ENCODE measurements around the gene SEC14L3. TPM values are rescaled to one million over a fixed set of nuclear protein-coding genes. Genes with fewer than 3 reads are reported as not detected.

Gene SEC14L3
- total and polyA plus RNA-seq, 2 experiments from 2014 or later, result not detected

DNA sequence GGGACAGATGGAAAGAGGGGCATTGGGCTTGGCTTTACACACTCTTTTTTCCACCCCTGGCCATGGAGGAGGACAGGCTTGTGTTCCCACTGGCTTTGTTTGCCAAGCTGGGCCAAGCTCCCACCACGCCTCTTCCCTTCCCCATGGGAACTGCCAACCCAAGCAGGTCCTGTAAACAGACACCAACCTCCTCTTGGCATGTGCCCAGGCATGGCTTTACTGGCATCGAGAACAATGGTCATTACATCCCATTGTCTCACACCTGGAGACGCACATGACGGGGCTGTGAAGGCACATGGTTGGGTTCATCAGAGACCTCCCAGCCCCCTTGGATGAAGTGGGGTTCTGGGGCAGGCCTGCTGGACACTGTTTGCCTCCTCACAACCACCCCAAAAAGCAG, 11.7 kb downstream of the SEC14L3 start:
- H3K36me3 ChIP-seq (replicated peaks; ENCODE audit: insufficient read depth, low read depth), result no peaks in the 10 kb centered on the region
- WGBS (ENCODE audit: low lambda C conversion rate, missing lambda C conversion rate), result 95% methylated on average over 4 of the region's 4 CpGs
- no peak overlapping the region for H3K4me3 ChIP-seq
- H3K4me1 ChIP-seq (ENCODE audit: insufficient read depth), result no peaks in the 10 kb centered on the region
- no peak overlapping the region for H3K27ac ChIP-seq
- no peaks in the 10 kb centered on the region for H3K27me3 ChIP-seq
- no peak overlapping the region for H2AFZ ChIP-seq
- no peak for DNase-seq (ENCODE audit: low spot score)
- H3K9me3 ChIP-seq (ENCODE audit: low read depth), result no peaks in the 10 kb centered on the region
- H4K20me1 ChIP-seq (ENCODE audit: insufficient read depth, poor library complexity, severe bottlenecking), result no peaks in the 10 kb centered on the region
- H3K79me2 ChIP-seq, result no peaks in the 10 kb centered on the region
- no peak overlapping the region for H3K4me2 ChIP-seq
- H3K9me2 ChIP-seq (replicated peaks; ENCODE audit: insufficient read depth), result no peaks in the 10 kb centered on the region
- no peak for TF ChIP-seq EZH2phosphoT487 (IDR thresholded peaks at IDR 0.05; ENCODE audit: low read depth, severe bottlenecking, unreplicated experiment)
- TF ChIP-seq, protein P1, sequence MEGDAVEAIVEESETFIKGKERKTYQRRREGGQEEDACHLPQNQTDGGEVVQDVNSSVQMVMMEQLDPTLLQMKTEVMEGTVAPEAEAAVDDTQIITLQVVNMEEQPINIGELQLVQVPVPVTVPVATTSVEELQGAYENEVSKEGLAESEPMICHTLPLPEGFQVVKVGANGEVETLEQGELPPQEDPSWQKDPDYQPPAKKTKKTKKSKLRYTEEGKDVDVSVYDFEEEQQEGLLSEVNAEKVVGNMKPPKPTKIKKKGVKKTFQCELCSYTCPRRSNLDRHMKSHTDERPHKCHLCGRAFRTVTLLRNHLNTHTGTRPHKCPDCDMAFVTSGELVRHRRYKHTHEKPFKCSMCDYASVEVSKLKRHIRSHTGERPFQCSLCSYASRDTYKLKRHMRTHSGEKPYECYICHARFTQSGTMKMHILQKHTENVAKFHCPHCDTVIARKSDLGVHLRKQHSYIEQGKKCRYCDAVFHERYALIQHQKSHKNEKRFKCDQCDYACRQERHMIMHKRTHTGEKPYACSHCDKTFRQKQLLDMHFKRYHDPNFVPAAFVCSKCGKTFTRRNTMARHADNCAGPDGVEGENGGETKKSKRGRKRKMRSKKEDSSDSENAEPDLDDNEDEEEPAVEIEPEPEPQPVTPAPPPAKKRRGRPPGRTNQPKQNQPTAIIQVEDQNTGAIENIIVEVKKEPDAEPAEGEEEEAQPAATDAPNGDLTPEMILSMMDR (IDR thresholded peaks at IDR 0.05; ENCODE audit: poor library complexity), result no peak
- no peak for TF ChIP-seq EZH2 (IDR thresholded peaks at IDR 0.05; ENCODE audit: borderline replicate concordance)

- Histone ChIP-seq H3K9me2 (replicated peaks; ENCODE audit: insufficient read depth) (no peaks in the 10 kb centered on the region), H3K4me3 (no peak overlapping the region), H3K4me1 (ENCODE audit: insufficient read depth) (no peaks in the 10 kb centered on the region), H2AFZ (no peak overlapping the region), H3K9me3 (ENCODE audit: low read depth) (no peaks in the 10 kb centered on the region), H3K4me2 (no peak overlapping the region), H4K20me1 (ENCODE audit: insufficient read depth, poor library complexity, severe bottlenecking) (no peaks in the 10 kb centered on the region), H3K79me2 (no peaks in the 10 kb centered on the region), H3K27ac (no peak overlapping the region), H3K36me3 (replicated peaks; ENCODE audit: insufficient read depth, low read depth) (no peaks in the 10 kb centered on the region), H3K27me3 (no peaks in the 10 kb centered on the region)
- TF ChIP-seq, protein P1 (IDR thresholded peaks at IDR 0.05; ENCODE audit: poor library complexity), result no peak
- TF ChIP-seq EZH2 (IDR thresholded peaks at IDR 0.05; ENCODE audit: borderline replicate concordance) (no peak), EZH2phosphoT487 (IDR thresholded peaks at IDR 0.05; ENCODE audit: low read depth, severe bottlenecking, unreplicated experiment) (no peak)
- peak; percentile 58 for DNase-seq (ENCODE audit: low spot score)
- 53% methylated on average over 4 of the region's 4 CpGs for WGBS (ENCODE audit: low lambda C conversion rate, missing lambda C conversion rate)
Observed at GRCh38 chr22:30459181-30460052, 12.4 kb downstream of the SEC14L3 start.

DNA sequence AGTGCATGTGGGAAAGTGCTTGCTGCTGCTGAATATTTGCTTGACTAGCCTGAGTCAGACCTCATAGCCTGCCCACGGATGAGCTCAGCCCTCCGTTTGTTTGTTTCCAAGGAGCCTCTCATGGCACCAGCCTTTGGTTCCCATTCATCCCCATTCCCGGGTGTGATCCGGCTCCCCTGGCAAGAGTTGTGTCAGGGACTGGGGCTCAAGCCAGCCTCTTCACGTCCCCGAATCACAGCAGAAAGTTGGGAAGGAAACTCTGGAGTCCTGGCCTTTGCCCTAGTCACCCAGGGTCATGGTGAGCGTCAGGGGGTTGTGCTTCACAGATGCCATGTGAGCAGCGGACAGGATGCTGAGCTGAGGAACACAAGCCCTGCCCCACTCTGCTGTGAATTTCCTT, 13.8 kb downstream of the SEC14L3 start:
- Histone ChIP-seq H3K27ac (no peak overlapping the region), H3K9me2 (replicated peaks; ENCODE audit: insufficient read depth) (no peaks in the 10 kb centered on the region), H3K4me3 (no peak overlapping the region), H4K20me1 (ENCODE audit: insufficient read depth, poor library complexity, severe bottlenecking) (no peaks in the 10 kb centered on the region), H3K4me1 (ENCODE audit: insufficient read depth) (no peaks in the 10 kb centered on the region), H3K36me3 (replicated peaks; ENCODE audit: insufficient read depth, low read depth) (no peaks in the 10 kb centered on the region), H3K79me2 (no peaks in the 10 kb centered on the region), H3K27me3 (no peaks in the 10 kb centered on the region), H3K9me3 (ENCODE audit: low read depth) (no peaks in the 10 kb centered on the region), H3K4me2 (no peak overlapping the region), H2AFZ (no peak overlapping the region)
- no peak for TF ChIP-seq EZH2 (IDR thresholded peaks at IDR 0.05; ENCODE audit: borderline replicate concordance)
- TF ChIP-seq, protein P1 (IDR thresholded peaks at IDR 0.05; ENCODE audit: poor library complexity), result no peak
- no peak for TF ChIP-seq EZH2phosphoT487 (IDR thresholded peaks at IDR 0.05; ENCODE audit: low read depth, severe bottlenecking, unreplicated experiment)
- DNase-seq (ENCODE audit: low spot score), result no peak
- 73% methylated on average over 8 of the region's 8 CpGs for WGBS (ENCODE audit: low lambda C conversion rate, missing lambda C conversion rate)
